Fibroblast of gingiva (primary cell): ENCODE measurements around the gene FAM118A.
A peak's percentile ranks its signal among the peaks of the same experiment; 100 is the strongest.
"Not testable (repeated sequence)": the region's sequence is repeated elsewhere in the genome, so short reads cannot be mapped to it uniquely, and the experiment has no call there.

Experiments
- DNase-seq: peaks from one replicate; pipeline ENCODE4 v3.0.0-alpha.2; 2011; ENCODE audit warnings: low read depth

Gene FAM118A

GRCh38 chr22:45310331-45310976 is 720 bp downstream of the FAM118A start:
- DNase-seq = no peak

GRCh38 chr22:45310977-45311531 is 1.3 kb downstream of the FAM118A start:
- no peak for DNase-seq

- no peak for DNase-seq
Measured at GRCh38 chr22:45312415-45312814, 2.7 kb downstream of the FAM118A start.

- no peak for DNase-seq
Measured at GRCh38 chr22:45312856-45313255, 3.1 kb downstream of the FAM118A start.

GRCh38 chr22:45314054-45314721 is 4.5 kb downstream of the FAM118A start:
- no peak for DNase-seq

DNA sequence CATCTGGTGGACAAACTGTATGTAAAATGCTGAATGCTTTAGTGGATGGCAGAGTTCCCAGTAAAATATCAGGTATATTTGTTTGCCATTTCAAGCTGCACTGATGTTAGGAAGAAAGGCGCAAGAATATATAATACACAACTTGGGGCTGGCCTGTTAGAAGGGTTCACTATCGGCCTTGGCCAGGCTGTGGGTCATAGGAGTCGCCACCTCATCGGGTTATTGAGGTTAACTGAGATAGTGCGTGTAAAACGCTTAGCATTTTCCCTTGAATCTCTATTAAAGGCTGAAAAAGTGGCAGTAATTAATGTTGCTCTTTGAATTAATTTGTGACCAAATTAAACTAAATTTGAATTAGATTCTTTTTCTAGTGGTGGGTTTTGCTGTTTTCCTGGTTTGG is 5.1 kb downstream of the FAM118A start:
- no peak for DNase-seq

DNA sequence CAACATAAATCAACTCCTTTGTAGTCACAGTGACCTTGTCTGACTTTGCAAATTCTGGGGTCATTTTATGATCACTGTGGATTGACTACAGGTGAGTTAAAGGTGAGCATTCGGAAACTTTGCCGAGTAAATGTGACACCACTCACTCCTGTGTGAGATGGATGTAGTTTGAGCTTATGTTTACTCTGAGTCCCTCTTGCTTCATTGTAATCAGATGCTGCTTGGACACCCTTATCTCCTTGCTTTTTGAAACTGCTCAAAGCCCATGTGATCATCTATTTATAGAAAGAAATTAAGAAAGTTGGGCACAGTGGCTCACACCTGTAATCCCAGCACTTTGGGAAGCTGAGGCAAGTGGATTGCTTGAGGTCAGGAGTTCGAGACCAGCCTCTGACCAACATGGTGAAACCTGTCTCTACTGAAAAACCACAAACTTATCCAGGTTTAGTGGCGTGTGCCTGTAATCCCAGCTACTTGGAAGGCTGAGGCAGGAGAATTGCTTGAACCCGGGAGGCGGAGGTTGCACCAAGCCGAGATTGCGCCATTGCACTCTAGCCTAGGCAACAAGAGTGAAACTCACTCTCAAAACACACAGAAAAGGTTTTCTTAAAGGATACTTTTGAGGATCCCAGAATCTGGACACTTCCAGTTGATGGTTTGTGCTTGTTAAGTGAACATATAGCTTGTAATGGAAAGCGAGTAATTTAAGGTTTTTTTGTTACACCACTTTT is 7.2 kb downstream of the FAM118A start:
- no peak for DNase-seq

GRCh38 chr22:45317551-45318167 is 7.9 kb downstream of the FAM118A start:
- DNase-seq = peak; percentile 77

GRCh38 chr22:45318168-45318557 is 8.4 kb downstream of the FAM118A start:
- peak; percentile 88 for DNase-seq

DNA sequence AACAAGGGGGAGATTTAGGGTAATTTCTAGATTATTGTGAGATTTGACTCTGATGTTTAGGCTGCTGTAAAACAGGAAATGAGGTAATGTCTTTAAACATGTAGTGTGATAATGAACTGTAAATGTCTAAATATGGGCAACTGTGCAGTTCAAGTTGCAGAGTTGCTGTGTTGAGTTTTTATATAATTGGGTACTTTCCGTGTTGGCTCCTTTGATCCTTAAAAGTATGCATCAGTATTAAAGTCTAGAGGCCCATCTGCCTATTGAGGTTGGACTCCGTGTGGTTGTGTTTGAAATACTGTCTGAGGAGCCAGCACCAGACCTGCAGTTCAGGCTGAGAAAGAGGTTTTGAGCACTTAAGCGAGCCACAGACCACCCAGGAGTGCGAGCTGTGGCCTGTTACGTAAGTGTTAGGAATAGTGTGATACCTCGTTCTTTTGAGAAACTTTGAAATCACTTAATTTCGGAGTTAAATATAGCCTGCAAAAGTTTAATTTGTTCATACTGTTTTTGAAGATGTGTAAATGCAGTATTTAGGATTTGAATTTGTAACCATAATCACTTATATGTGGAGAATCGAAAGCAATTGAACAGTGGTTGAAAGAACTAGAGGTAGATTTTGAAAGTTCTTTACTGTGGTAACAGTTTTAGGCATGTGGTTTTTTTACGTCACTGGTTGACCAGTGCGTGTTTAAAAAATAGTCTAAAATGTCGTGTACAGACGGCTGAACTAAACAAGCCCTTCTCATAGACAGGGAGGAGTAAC is 9.0 kb downstream of the FAM118A start:
- DNase-seq = peak; percentile 6

GRCh38 chr22:45319324-45319685 is 9.6 kb downstream of the FAM118A start:
- peak; percentile 56 for DNase-seq

- peak; percentile 87 for DNase-seq
Measured at GRCh38 chr22:45320357-45320976, 10.7 kb downstream of the FAM118A start.

DNA sequence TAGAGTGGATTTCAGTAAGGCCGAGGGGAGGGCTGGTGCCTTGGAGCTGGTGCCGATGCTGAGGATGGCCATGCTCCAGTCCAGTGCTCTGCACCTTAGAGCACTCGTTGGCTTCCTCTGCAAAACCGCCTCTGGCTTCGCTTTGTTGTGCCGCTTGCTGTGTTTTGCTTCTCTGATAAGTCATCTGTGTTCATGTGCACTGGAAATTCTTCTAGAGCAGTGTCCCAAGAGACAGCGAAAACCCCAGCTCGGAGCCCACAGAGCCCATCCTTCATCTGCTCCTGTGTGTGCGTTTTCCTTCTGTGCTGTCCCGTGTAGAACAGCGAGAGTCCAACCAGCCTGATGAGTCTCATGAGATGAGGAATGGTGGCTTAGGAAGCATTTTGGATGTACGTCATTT is 12.1 kb downstream of the FAM118A start:
- no peak for DNase-seq

GRCh38 chr22:45322873-45323525 is 13.3 kb downstream of the FAM118A start:
- no peak for DNase-seq

DNA sequence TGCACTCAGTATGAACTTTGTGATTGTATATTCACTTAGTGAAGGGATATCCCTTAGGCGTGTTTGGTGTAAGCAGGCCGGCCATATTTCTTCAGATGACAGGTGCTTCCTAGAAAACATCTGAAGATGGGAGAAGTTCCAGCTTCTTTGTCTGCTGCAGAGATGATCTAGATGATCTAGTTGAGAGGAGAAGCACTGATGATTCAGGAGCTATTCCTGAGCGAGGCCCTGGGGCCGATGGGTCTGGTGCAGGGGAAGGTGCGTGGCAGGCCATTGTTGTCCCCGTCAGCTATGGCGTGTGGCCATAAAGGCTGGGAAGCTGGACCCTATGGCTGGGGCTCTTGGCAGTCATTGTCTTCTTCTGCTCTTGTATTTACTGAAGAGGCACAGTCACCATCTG is 14.0 kb downstream of the FAM118A start:
- no peak for DNase-seq

DNA sequence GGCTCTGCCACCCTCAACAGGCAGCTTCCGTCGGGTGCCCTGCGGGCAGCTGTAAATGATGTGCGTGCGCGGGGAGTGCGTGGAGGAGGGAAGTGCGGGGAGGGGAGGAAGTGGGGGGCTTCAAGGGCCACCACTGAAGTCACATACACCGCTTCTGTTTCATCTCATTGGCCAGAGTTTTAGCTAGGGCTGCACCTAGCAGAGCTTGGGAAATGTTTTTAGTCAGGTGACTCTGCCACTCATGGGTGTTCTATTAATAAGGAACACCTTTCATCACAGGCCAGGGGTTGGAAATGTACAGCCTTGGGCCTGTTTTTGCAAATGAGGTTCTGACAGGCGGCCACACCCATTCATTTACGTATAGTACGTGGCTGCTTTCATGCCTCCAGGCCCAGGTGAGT is 14.6 kb downstream of the FAM118A start:
- no peak for DNase-seq

- DNase-seq = not testable (repeated sequence)
Measured at GRCh38 chr22:45328261-45328660, 18.5 kb downstream of the FAM118A start.

GRCh38 chr22:45328822-45329529 is 19.2 kb downstream of the FAM118A start:
- no peak for DNase-seq

GRCh38 chr22:45329530-45329936 is 19.8 kb downstream of the FAM118A start:
- DNase-seq = no peak

DNA sequence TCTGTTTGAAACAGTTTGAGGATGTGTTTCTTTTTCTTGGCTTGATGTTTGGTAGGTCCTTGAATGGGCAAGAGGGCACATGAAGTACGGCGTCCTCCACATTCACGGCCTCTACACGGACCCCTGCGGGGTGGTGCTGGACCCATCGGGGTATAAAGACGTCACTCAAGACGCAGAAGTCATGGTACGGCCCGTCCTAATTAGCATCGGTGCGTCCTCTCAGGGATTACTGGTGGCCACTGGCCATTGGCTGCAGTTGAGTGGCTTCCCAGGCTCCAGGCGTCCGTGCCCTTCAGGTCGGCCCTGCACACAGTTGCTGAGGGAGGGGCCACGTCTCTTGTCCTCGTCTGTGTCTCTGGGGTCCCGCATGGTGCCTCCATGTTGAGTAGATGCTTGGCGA is 20.8 kb downstream of the FAM118A start:
- DNase-seq = no peak
